Neural cell (in vitro differentiated cells): ENCODE data around the gene ZNF211. TPM values are rescaled to one million over a fixed set of nuclear protein-coding genes. Genes with fewer than 3 reads are reported as not detected.

ENCODE experiments used
- H2AFZ ChIP-seq: fragments of 200-600, 300-800 bp; sonication (generic), shearing (Covaris generic); 2 replicates; pipeline ENCODE4 v1.6.0; 2014; ENCODE audit warnings: low read depth, mild to moderate bottlenecking, antibody characterized with exemption, low read length, moderate library complexity
- H3F3A ChIP-seq: fragments of 200-600 bp; shearing (Covaris generic); 2 replicates; pipeline ENCODE4 v1.6.1; 2016; ENCODE audit warnings: mild to moderate bottlenecking, moderate library complexity, mixed read lengths, antibody characterized with exemption, low read length; ENCODE audit not compliant: insufficient read depth, poor library complexity, severe bottlenecking
- H3K27ac ChIP-seq: fragments of 200-600, 300-800 bp; sonication (generic), shearing (Covaris generic); 2 replicates; pipeline ENCODE4 v1.5.1; 2014; ENCODE audit warnings: mild to moderate bottlenecking, low read length, moderate library complexity
- H3K27me3 ChIP-seq: fragments of 300-800, 200-600 bp; sonication (generic), shearing (Covaris generic); 2 replicates; pipeline ENCODE4 v1.6.0; 2014; ENCODE audit warnings: mild to moderate bottlenecking, low read depth, low read length, moderate library complexity; ENCODE audit not compliant: insufficient read depth
- H3K36me3 ChIP-seq: fragments of 300-800, 200-600 bp; sonication (generic), shearing (Covaris generic); 2 replicates; pipeline ENCODE4 v1.5.1; 2014; ENCODE audit warnings: mild to moderate bottlenecking, antibody characterized with exemption, low read length, moderate library complexity; ENCODE audit not compliant: insufficient read depth
- H3K4me2 ChIP-seq: fragments of 300-800, 200-600 bp; sonication (generic), shearing (Covaris generic); 2 replicates; pipeline ENCODE4 v1.6.0; 2014; ENCODE audit warnings: mild to moderate bottlenecking, low read length
- H3K4me3 ChIP-seq: fragments of 300-800, 200-600 bp; sonication (generic), shearing (Covaris generic); 2 replicates; pipeline ENCODE4 v1.5.1; 2014; ENCODE audit warnings: mild to moderate bottlenecking, low read length, moderate library complexity
- H3K79me2 ChIP-seq: fragments of 200-600 bp; shearing (Covaris generic); replicated peaks from 2 replicates; pipeline ENCODE4 v1.6.0; 2014; ENCODE audit warnings: mild to moderate bottlenecking, low read length, moderate library complexity; ENCODE audit not compliant: insufficient read depth
- H3K9ac ChIP-seq: fragments of 300-800, 200-600 bp; sonication (generic), shearing (Covaris generic); 2 replicates; pipeline ENCODE4 v1.6.1; 2016; ENCODE audit warnings: mild to moderate bottlenecking, low read length, mixed read lengths
- H3K9me2 ChIP-seq: fragments of 200-600 bp; shearing (Covaris generic); 2 replicates; pipeline ENCODE4 v1.6.1; 2016; ENCODE audit warnings: mild to moderate bottlenecking, low read length, mixed read lengths; ENCODE audit not compliant: insufficient read depth
- H3K9me3 ChIP-seq: fragments of 200-600, 300-800 bp; sonication (generic), shearing (Covaris generic); 2 replicates; pipeline ENCODE4 v1.6.1; 2016; ENCODE audit warnings: mild to moderate bottlenecking, mixed run types, low read length, moderate library complexity, mixed read lengths
- H4K20me1 ChIP-seq: fragments of 200-600 bp; shearing (Covaris generic); 2 replicates; pipeline ENCODE4 v1.6.1; 2016; ENCODE audit warnings: mild to moderate bottlenecking, mixed run types; ENCODE audit not compliant: insufficient read depth
- CTCF ChIP-seq: fragments of 450-650 bp; IDR thresholded peaks from 2 replicates; pipeline ENCODE4 v1.5.1; 2014; ENCODE audit warnings: antibody characterized with exemption, mild to moderate bottlenecking, moderate library complexity; ENCODE audit not compliant: poor library complexity, severe bottlenecking
- EP300 ChIP-seq: fragments of 450-650 bp; conservative IDR thresholded peaks from 2 replicates; pipeline ENCODE4 v1.6.1; 2014; ENCODE audit warnings: antibody characterized with exemption, mild to moderate bottlenecking, moderate library complexity; ENCODE audit not compliant: poor library complexity, severe bottlenecking
- EZH2 ChIP-seq: fragments of 200-600, 300-800 bp; shearing (Covaris generic), sonication (generic); IDR thresholded peaks from 2 replicates; pipeline ENCODE4 v1.6.1; 2014; ENCODE audit warnings: antibody characterized with exemption, low read length, borderline replicate concordance, mild to moderate bottlenecking; ENCODE audit not compliant: insufficient read depth, poor library complexity, severe bottlenecking
- MXI1 ChIP-seq: fragments of 450-650 bp; conservative IDR thresholded peaks from 2 replicates; pipeline ENCODE4 v1.6.1; 2014; ENCODE audit warnings: antibody characterized with exemption, mild to moderate bottlenecking; ENCODE audit not compliant: poor library complexity, severe bottlenecking
- POLR2AphosphoS5 ChIP-seq: IDR thresholded peaks from 2 replicates; pipeline ENCODE4 v1.6.1; 2012
- RAD21 ChIP-seq: fragments of 450-650 bp; conservative IDR thresholded peaks from 2 replicates; pipeline ENCODE4 v1.6.1; 2014; ENCODE audit warnings: antibody characterized with exemption, mild to moderate bottlenecking, moderate library complexity
- REST ChIP-seq: IDR thresholded peaks from 2 replicates; pipeline ENCODE4 v1.6.1; 2012; ENCODE audit warnings: borderline replicate concordance
- SMC3 ChIP-seq: fragments of 450-650 bp; conservative IDR thresholded peaks from 2 replicates; pipeline ENCODE4 v1.6.1; 2014; ENCODE audit warnings: antibody characterized with exemption, mild to moderate bottlenecking, moderate library complexity; ENCODE audit not compliant: poor library complexity
- TAF1 ChIP-seq: IDR thresholded peaks from 2 replicates; pipeline ENCODE4 v1.6.1; 2012; ENCODE audit warnings: low read depth
- polyA plus RNA-seq: library from polyadenylated mRNA; depleted of rRNA; stranded (reverse); fragments of >200 nt; gene quantifications from 2 replicates; pipeline ENCODE4 v1.2.3, GENCODE V29; 2014

Gene ZNF211
- polyA plus RNA-seq, 1 donor from 2014 or later: 47.6 TPM

GRCh38 chr19:57615346-57615745, 17.6 kb upstream of the ZNF211 start:
- Histone ChIP-seq H3K79me2 (peaks cover 68% of the 10 kb centered on the region), H4K20me1 (no peaks in the 10 kb centered on the region), H2AFZ (no peak overlapping the region), H3K4me2 (peak overlapping the region; percentile 53), H3K27ac (peak overlapping the region; percentile 87), H3K27me3 (no peaks in the 10 kb centered on the region), H3K4me3 (peak overlapping the region; percentile 78), H3K9me3 (peaks cover 32% of the 10 kb centered on the region), H3F3A (no peaks in the 10 kb centered on the region), H3K36me3 (peaks cover 37% of the 10 kb centered on the region), H3K9me2 (no peaks in the 10 kb centered on the region), H3K9ac (peak overlapping the region; percentile 91)
- TF ChIP-seq EP300: no peak
- no peak for TF ChIP-seq EZH2
- TF ChIP-seq TAF1: no peak
- no peak for TF ChIP-seq CTCF
- TF ChIP-seq POLR2AphosphoS5: no peak
- TF ChIP-seq REST: no peak
- TF ChIP-seq SMC3: no peak
- no peak for TF ChIP-seq RAD21
- TF ChIP-seq MXI1: no peak

- peaks cover 80% of the 10 kb centered on the region for H3K36me3 ChIP-seq
- H3K27me3 ChIP-seq: no peaks in the 10 kb centered on the region
- peaks cover 70% of the 10 kb centered on the region for H3K9me3 ChIP-seq
- no peak for TF ChIP-seq MXI1
- H3K4me3 ChIP-seq: no peak overlapping the region
- H3K9ac ChIP-seq: no peak overlapping the region
- no peaks in the 10 kb centered on the region for H3K9me2 ChIP-seq
- H3K27ac ChIP-seq: no peak overlapping the region
- H3F3A ChIP-seq: no peaks in the 10 kb centered on the region
- no peak overlapping the region for H3K4me2 ChIP-seq
- H2AFZ ChIP-seq: no peak overlapping the region
- peaks cover 84% of the 10 kb centered on the region for H3K79me2 ChIP-seq
- no peaks in the 10 kb centered on the region for H4K20me1 ChIP-seq
Measured at GRCh38 chr19:57620673-57621348, 12.2 kb upstream of the ZNF211 start.
